DND-41 (cell line): ENCODE results near the gene NHLRC2.

Experiments used
- ATAC-seq: fragments of 200-7000 bp; cut with Tn5 transposase; 3 replicates; pipeline ENCODE4 v1.9.1; 2021; ENCODE audit warnings: low read depth; ENCODE audit not compliant: insufficient read depth
- DNase-seq: peaks from one replicate; pipeline ENCODE4 v3.0.0-alpha.2; 2020
- H2AFZ ChIP-seq: 2 replicates; pipeline ENCODE4 v1.6.0; 2012; ENCODE audit warnings: low read depth, low read length
- H3K27ac ChIP-seq: 2 replicates; pipeline ENCODE4 v1.5.1; 2012; ENCODE audit warnings: low read length, inconsistent platforms
- H3K27me3 ChIP-seq: fragments of 200-600 bp; sonication (generic); 2 replicates; pipeline ENCODE4 v1.6.0; 2012; ENCODE audit warnings: low read length, mild to moderate bottlenecking, inconsistent platforms; ENCODE audit not compliant: insufficient read depth, poor library complexity
- H3K36me3 ChIP-seq: 2 replicates; pipeline ENCODE4 v1.5.1; 2012; ENCODE audit warnings: low read length, inconsistent platforms; ENCODE audit not compliant: insufficient read depth
- H3K4me1 ChIP-seq: 2 replicates; pipeline ENCODE4 v1.5.1; 2012; ENCODE audit warnings: mild to moderate bottlenecking, low read length; ENCODE audit not compliant: insufficient read depth
- H3K4me2 ChIP-seq: 2 replicates; pipeline ENCODE4 v1.6.0; 2012; ENCODE audit warnings: mild to moderate bottlenecking, moderate library complexity, low read length, inconsistent platforms; ENCODE audit not compliant: insufficient read depth
- H3K4me3 ChIP-seq, 2 experiments: fragments of 200-600 bp in 1 of 2; shearing (Covaris generic) in 1 of 2; 2 replicates each; pipeline ENCODE4 v1.5.1; 2012 to 2016; ENCODE audit warnings: inconsistent platforms in 2 of 2, low read length in 2 of 2, mild to moderate bottlenecking in 2 of 2, low read depth in 1 of 2, moderate library complexity in 1 of 2
- H3K79me2 ChIP-seq: 2 replicates; pipeline ENCODE4 v1.6.0; 2012; ENCODE audit warnings: low read length, inconsistent platforms; ENCODE audit not compliant: insufficient read depth
- H3K9ac ChIP-seq: 2 replicates; pipeline ENCODE4 v1.6.0; 2012; ENCODE audit warnings: low read depth, mild to moderate bottlenecking, inconsistent platforms, low read length, moderate library complexity
- H3K9me3 ChIP-seq: 2 replicates; pipeline ENCODE4 v1.5.1; 2012; ENCODE audit warnings: low read length, moderate library complexity, mild to moderate bottlenecking, inconsistent platforms; ENCODE audit not compliant: insufficient read depth, severe bottlenecking
- H4K20me1 ChIP-seq: 2 replicates; pipeline ENCODE4 v1.6.0; 2012; ENCODE audit warnings: low read length; ENCODE audit not compliant: insufficient read depth
- EZH2 ChIP-seq: IDR thresholded peaks from 3 replicates; pipeline ENCODE4 v1.6.1; 2012; ENCODE audit warnings: borderline replicate concordance, low read depth, mild to moderate bottlenecking, moderate library complexity, low read length, inconsistent platforms; ENCODE audit not compliant: severe bottlenecking
- TF ChIP-seq, protein P1 (sequence below): IDR thresholded peaks from 2 replicates; pipeline ENCODE4 v1.5.1; 2012; ENCODE audit warnings: borderline replicate concordance, low read length, moderate library complexity, mild to moderate bottlenecking; ENCODE audit not compliant: poor library complexity, severe bottlenecking; ENCODE audit errors: extremely low read depth

Gene NHLRC2

DNA sequence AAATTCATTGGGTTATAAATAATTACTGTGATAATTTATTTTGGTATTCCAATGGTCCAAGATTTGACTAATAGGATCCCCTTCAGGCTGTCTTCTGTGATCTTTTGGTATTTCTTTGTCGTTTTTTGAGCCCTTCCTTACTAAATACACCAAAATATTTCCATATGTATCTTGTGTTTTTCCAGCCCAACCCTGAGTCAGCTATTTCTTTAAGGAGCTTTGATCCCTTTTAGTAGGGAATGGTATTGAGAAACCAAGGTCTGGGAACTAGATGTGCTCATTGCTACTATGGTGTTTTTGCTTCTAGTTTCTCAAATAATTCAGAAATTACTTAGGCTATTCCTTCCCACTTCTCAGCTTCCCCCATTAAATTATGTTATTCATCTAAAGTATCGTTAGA is 15.3 kb downstream of the NHLRC2 start:
- H3K79me2 ChIP-seq, result peaks cover 52% of the 10 kb centered on the region
- no peak overlapping the region for H3K4me2 ChIP-seq
- no peak for DNase-seq
- H3K27ac ChIP-seq, result no peak overlapping the region
- no peak overlapping the region for H2AFZ ChIP-seq
- H3K4me3 ChIP-seq, result no peak overlapping the region
- peaks cover 7% of the 10 kb centered on the region for H3K9me3 ChIP-seq
- ATAC-seq, result no peak
- H4K20me1 ChIP-seq, result peaks cover 7% of the 10 kb centered on the region; the same call in 1 of the 2 replicates
- no peak overlapping the region for H3K9ac ChIP-seq
- TF ChIP-seq, protein P1, sequence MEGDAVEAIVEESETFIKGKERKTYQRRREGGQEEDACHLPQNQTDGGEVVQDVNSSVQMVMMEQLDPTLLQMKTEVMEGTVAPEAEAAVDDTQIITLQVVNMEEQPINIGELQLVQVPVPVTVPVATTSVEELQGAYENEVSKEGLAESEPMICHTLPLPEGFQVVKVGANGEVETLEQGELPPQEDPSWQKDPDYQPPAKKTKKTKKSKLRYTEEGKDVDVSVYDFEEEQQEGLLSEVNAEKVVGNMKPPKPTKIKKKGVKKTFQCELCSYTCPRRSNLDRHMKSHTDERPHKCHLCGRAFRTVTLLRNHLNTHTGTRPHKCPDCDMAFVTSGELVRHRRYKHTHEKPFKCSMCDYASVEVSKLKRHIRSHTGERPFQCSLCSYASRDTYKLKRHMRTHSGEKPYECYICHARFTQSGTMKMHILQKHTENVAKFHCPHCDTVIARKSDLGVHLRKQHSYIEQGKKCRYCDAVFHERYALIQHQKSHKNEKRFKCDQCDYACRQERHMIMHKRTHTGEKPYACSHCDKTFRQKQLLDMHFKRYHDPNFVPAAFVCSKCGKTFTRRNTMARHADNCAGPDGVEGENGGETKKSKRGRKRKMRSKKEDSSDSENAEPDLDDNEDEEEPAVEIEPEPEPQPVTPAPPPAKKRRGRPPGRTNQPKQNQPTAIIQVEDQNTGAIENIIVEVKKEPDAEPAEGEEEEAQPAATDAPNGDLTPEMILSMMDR, result no peak
- TF ChIP-seq EZH2, result no peak
- H3K36me3 ChIP-seq, result peaks cover 14% of the 10 kb centered on the region; the same call in 1 of the 2 replicates
- H3K4me1 ChIP-seq, result no peaks in the 10 kb centered on the region
- H3K27me3 ChIP-seq, result no peaks in the 10 kb centered on the region

DNA sequence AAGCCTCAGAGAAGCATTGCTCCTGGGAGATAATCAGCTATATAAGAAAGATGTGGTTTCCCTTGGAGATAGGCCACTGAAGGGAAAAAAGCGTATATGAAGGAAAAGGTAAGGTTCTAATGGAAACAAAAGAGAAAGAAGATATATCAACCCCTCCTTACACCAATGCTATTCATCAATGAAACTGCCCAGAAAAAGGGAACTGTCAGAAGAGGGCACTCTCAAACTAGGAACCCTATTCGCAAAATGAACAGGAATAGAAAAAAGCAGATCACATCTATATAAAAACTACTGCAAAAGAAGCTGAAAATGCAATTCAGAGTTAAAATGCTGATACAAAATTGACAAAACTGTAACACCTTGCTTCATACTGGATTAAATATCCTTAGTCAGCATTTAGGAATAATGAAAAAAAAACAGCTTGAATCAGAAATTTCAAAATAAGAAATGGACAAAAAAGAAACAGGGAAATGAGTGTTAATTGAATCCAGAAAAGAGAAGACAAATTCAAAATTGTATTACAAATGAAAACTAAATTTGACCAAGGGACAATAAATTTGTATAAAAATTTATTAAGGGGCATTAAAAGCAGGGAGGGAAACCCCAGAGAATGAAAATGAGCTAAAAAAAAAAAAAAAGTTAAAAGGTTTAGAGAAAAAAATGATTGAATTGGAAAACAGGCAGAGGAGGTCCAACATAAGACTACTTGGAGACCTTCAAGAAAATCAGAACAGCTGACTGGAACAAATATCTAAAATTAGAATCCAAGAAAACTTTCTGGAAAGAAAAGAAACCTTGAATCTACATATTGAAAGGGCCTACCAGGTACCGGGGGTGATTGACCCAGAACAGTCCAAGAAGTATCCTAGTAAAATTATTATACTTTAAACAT is 17.9 kb downstream of the NHLRC2 start:
- H3K9ac ChIP-seq, result no peak overlapping the region

DNA sequence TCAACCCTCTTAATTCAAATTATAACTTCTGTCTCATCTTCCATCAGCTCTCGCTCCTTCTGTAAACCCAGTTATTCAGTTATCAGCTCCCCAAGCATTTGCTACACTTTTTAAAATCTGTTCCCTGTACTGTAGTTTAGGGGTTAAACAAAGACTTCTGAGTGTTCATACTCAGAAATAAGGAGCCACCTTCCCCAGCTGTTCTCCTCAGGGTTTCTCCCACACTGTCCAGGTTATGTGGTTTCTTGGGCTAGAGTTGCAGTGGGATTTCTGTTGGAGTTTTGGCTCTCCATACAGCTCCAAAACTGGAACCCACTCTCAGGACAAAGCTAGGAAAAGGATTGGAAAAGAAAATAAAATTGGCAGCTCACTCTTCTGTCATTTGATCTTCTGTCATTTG is 20.8 kb downstream of the NHLRC2 start:
- ATAC-seq (no peak), DNase-seq (no peak)
- peaks cover 7% of the 10 kb centered on the region for H3K9me3 ChIP-seq
- H4K20me1 ChIP-seq, result peaks cover 5% of the 10 kb centered on the region; the same call in 1 of the 2 replicates
- no peaks in the 10 kb centered on the region for H3K27me3 ChIP-seq
- no peak overlapping the region for H3K27ac ChIP-seq
- H3K4me3 ChIP-seq, result no peak overlapping the region
- H3K4me2 ChIP-seq, result no peak overlapping the region
- H3K79me2 ChIP-seq, result peaks cover 33% of the 10 kb centered on the region
- peaks cover 19% of the 10 kb centered on the region; the same call in 1 of the 2 replicates for H3K36me3 ChIP-seq
- no peak overlapping the region for H2AFZ ChIP-seq
- TF ChIP-seq, protein P1, result no peak
- TF ChIP-seq EZH2, result no peak
- H3K9ac ChIP-seq, result no peak overlapping the region
- no peaks in the 10 kb centered on the region for H3K4me1 ChIP-seq

More for the DNA sequence above, 17.9 kb downstream of the NHLRC2 start:
- Histone ChIP-seq H3K27me3 (no peaks in the 10 kb centered on the region), H3K27ac (no peak overlapping the region), H2AFZ (no peak overlapping the region), H3K9me3 (peaks cover 7% of the 10 kb centered on the region), H3K4me3 (no peak overlapping the region), H3K4me1 (no peaks in the 10 kb centered on the region), H4K20me1 (peaks cover 7% of the 10 kb centered on the region; the same call in 1 of the 2 replicates), H3K36me3 (peaks cover 21% of the 10 kb centered on the region; the same call in 1 of the 2 replicates), H3K79me2 (peaks cover 54% of the 10 kb centered on the region), H3K4me2 (no peak overlapping the region)
- DNase-seq, result no peak
- no peak for TF ChIP-seq EZH2
- TF ChIP-seq, protein P1, result peak; percentile 32
- ATAC-seq, result no peak
